DMS 273 treated with DMSO at 0.1 percent for 48 hours (cell line): ENCODE data around the gene KIF5A.

Experiments used
- DNase-seq: peaks from one replicate; lab custom pipeline; 2025; lab: John Stamatoyannopoulos, UW

Gene KIF5A

GRCh38 chr12:57535764-57536596, 13.9 kb upstream of the KIF5A start:
- no peak for DNase-seq

GRCh38 chr12:57536597-57536942, 13.3 kb upstream of the KIF5A start:
- DNase-seq: no peak

GRCh38 chr12:57539134-57539768, 10.6 kb upstream of the KIF5A start:
- no peak for DNase-seq

GRCh38 chr12:57541001-57541400, 8.8 kb upstream of the KIF5A start:
- DNase-seq: no peak

GRCh38 chr12:57541717-57542116, 8.1 kb upstream of the KIF5A start:
- DNase-seq: no peak

- no peak for DNase-seq
These were observed 6.3 kb upstream of the KIF5A start for GRCh38 chr12:57543581-57543980.

DNA sequence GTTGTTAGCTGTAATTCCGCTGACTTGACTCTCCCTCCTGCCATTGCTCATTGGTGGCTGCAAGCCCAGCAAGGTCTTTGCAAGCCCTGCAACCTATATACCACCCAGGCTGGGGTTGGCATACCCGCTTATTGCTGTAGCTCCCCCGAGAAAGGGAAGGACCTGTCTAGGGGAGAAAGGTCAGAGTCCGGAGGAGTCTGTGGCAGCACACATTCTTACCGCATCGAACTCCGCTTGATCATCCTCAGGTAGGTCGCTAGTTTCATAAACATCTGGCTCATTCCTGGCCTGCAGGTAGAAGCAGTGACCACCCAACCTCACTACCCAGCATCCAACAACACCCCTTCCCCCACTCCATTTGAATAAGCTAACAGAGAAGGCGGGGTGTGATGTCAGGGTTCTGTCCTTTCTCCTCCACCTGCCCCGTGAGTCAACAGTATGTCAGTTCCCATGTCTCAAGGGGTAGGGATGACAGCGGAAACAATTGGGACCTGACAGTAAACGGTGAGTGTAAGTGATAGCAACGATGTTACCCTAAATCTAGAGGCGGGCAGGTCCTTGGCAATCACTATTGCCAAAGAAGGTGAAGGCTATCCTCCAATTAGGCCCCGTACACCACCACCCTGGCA, 3.9 kb upstream of the KIF5A start:
- DNase-seq: no peak

GRCh38 chr12:57546438-57547287, 3.2 kb upstream of the KIF5A start, which contains the start of gene DCTN2:
DCTN2 (minus strand) TSS chr12:57547192; CDS start chr12:57547063, 129 bp downstream.
- DNase-seq: peak; percentile 88

DNA sequence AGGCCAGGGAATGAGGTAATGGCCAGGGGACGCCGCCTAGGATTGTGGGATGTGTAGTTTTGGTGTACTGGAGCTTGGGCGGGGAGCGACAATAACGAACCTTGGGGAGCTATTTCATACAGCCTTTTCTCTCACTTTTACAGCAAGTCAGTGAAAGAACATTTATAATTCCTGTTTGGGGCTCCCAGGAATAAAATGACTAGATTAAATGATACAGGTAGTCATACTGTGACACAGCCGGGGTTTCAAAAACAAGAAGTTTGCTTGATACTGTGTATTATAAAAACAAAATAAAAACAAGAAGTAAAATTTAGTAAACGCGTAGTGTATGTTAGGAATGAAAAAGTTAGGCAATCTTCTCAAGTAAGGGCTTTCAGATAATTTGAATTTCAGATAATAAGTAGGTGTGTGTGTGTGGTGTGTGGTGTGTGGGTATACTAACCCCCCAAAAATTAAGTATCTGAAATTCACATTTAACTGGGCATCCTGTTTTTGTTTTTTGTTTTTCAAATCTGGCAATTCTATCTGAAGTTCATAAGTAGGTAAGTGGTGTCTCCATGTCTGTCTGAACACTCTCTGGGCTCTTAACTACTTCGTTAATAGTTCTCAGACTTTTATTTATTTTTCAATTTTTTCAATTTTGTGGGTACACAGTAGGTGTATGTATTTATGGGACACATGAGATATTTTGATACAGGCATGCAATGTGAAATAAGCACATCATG, 2.4 kb upstream of the KIF5A start:
- DNase-seq: no peak

DNA sequence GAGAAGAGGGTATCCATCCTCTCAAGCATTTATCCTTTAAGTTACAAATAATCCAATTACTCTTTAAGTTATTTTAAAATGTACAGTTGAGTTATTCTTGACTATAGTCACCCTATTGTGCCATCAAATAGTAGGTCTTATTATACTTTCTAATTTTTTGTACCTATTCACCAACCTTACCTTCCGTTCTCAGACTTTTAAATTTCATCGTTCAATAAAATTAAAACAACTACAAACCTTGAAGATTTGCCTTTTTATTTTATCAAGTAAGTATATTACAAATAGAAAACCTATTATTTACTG, 1.9 kb upstream of the KIF5A start:
- no peak for DNase-seq

DNA sequence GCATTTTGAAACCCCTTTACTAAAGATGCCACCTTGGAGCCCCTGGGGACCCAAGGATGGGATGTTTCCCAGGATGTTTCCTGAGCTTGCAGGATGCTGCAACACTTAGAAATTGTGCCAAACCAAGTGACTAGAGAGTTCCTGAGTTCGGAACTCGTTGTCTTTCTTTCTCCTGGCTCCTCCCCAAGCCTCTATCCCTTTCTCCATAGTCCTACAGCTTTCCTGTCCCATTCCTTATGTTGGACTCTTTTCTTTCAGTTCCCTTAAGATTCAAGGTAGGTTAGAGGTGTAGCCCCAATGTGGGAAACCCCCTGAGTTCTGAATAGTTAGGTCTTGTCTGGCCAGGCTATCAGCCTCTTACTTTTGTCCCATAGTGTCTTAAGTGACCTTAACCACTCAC, 1.4 kb upstream of the KIF5A start:
- no peak for DNase-seq

- no peak for DNase-seq
These were observed 488 bp upstream of the KIF5A start for GRCh38 chr12:57549203-57549908.

DNA sequence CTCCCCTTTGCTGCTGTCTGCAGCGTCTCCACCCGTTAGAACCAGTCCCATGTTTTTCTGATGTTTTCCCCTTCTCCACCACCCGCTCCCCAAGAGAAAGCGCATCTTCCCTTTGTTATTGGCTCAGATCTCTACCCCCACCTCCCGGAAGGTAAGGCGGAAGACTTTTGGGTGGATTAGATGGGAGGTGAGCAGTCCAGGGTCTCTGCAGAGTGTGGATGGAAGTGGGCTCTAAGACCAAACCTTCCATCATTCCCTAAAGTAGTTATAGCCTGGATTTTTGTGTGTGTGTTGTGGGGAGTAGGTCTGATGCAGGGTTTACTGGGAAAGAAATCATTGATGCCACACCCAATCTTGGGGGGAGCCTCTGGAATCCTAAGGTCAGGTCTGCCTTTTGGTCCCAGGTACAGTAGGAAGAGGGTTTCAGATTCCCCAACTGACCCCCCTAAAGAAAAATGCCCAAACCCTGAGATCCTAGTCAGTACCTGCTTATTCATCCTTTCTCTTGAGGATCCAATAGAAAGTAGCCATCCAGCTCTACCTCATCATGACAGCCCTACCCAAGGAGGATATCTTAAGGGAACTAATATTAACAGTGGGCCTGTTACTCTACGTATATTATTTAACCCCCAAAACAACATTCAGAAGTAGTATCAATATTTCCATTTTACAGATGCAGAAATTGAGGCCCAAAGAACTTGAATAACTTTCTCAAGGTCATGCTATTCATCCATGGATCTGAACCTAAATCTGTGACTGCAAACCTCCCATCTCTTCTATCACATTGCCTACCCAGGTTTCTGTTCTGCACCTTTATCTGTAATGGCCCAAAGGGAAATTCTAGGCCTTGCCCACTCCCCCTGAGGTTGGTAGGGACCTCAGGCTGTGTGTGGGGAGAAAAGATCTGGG, 1.1 kb downstream of the KIF5A start:
- DNase-seq: no peak

DNA sequence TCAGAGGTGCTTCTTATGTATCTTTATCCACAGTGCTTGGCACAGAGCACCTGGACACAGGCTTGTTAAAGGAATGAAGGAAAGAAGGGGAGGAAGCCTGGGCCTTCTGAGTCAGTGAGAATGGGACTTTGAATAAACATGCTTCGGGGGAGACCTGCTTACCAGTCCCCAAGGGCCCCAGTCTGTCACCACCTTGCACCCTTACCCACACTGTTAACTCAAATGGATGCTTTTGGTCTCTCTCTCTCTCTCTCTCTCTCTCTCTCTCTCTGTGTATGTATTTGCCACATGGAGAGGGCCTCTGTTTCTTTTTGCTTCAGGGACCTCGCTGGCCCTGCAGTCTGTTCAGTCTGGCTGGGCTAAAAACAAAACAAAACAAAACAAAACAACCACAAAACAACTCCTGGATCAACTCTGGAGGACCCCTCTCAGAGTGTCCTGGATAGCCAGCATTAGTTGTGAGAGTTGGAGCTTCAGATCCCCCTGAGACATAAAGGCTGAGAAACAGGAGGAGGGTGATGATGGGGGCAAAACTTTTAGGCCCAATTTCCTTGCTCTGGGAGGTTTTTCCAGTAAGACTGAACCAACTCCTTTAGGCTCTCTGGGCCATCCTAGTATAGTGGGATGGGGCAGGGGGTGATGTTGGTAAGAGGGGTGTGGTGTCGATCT, 1.9 kb downstream of the KIF5A start:
- DNase-seq: no peak

DNA sequence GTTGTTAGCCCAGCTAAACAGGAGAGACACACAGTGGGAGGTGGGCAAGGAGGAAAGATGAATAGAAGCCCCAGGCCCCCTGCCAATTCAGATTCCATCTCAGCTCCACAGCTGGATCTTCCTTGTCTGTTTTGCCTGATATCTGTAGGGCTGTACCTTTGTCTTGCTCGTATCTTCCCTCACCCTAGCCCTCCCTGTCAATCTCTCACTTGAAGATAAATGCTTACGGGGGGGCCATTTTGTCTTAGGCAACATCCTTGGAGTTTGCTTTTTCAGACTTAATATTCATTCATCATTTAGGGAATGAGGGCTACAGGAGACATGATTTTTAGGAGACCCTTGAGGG, 2.4 kb downstream of the KIF5A start:
- DNase-seq: no peak

GRCh38 chr12:57552835-57553313, 3.0 kb downstream of the KIF5A start:
- no peak for DNase-seq

DNA sequence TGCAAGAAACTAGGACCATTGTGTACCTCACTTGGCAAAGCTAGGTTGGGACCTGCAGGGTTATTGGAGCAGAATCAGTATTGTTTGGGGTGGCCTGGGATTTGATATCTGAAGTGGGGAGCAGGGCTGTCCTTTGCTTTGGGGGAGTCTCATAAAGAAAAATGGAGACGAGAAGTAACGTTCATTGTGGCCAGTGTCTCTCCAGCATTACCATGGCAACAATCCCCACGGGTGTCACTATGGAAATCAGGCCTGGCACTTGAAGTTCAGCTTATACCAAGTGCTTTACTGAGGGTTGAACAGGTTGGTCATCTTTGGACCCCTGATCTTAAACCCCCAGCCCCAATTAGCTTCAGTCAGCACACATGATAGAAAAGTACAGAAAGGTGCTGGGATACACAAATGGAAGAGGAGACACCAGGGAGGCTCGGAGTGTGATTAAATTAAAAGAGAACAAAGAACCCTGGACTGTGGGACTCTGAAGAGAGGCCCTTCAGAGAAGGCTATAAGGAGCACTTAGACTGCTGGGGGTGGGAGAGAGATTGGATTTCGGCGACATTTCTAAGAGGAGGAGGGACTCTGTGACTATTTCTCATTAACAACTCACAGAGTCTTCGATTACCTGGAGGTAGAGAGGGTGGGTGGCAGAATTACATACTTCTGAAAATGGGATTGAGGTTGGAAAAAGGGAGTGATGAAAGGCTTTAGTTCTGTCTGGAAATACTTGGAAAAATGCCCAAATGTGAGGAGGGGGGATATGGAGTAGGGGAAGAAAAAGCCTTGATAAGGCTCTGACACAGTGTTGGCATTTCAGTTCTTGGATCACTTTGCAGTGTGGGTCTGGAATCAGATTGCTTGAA, 3.7 kb downstream of the KIF5A start:
- no peak for DNase-seq

DNA sequence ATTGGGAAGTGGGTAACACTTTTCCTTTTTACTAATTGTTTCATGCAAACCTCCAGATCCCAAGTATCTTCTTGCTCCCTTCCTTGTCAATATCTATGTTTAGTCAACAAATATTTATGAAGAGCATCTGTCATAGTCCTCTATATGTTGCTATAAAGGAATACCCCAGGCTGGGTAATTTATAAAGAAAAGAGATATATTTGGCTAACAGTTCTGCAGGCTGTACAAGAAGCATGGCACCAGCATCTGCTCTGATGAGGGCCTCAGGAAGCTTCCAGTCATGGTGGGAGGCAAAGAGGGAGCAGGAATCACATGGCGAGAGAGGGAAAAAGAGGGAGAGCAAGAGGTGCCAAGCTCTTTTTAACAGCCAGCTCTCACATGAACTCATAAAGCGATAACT, 4.6 kb downstream of the KIF5A start:
- DNase-seq: no peak

DNA sequence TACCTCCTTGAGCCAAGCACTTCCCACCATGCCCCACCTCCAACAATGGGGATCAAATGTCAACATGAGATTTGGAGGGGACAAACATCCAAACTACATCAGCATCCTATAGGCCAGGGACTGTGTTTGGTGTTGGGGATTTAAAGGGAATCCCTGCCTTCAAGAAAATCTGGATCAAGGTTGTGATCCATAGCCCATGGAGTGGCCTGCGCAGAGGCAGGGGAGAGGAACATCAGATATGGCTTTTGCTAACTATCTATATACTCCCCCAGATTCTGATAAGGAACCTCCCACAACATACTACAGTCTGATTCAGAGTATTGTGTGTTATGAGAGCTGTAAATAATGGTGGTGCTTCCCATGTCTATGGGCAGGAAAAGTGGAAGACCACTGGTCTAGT, 5.1 kb downstream of the KIF5A start:
- DNase-seq: no peak
